ENCODE results near the gene TMPRSS7. TPM values are rescaled to one million over a fixed set of nuclear protein-coding genes. Genes with fewer than 3 reads are reported as not detected.

Gene TMPRSS7
- total RNA-seq, 1 donor, result not detected

DNA sequence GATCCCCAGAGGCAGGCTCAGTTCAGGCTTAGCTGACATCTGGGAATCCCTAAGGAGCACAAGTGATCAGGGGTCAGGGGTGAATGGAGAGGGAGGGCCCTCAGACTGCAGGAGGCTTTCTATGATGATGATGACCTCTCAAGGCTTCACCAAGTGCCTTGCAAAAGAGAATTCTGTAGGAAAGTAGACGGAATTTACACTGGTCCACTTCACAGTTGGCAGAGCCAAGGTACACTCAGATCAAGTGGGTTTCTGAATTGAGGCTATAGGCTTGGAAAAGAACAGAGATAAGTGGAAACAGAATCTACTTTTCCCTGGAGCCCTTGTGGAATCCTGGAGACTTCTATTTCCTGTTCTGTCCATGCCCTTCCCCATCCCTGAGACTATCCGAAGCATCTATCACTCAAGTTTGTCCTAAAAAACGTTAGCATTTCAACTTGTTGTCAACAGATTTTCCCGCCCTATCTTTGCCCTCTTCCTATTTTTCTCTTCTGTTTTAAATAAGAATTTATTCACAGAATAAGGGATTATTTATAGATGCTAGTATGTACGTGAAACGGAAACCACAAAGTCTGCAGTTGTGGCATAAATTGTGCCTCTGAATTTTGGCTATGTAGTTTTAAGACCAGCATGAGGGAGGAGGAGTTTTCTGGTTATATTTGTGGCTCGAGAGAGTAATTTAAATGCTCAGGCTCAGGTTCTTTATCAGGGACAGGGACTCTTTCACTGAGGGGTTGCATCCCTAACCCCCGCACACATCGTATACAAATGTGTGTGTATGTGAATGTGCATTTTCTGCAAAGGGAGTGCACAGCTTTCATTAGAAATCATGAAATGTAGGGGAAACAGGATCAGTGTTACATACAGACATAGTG, 85.7 kb downstream of the TMPRSS7 start:
- Histone ChIP-seq H3K27me3 (ENCODE audit: insufficient read depth, low read length) (no peaks in the 10 kb centered on the region), H3K9me3 (ENCODE audit: low read depth, low read length) (no peaks in the 10 kb centered on the region), H3K4me3 (ENCODE audit: low read length) (no peak overlapping the region), H3K4me1 (ENCODE audit: insufficient read depth, low read length) (peaks cover 66% of the 10 kb centered on the region)

DNA sequence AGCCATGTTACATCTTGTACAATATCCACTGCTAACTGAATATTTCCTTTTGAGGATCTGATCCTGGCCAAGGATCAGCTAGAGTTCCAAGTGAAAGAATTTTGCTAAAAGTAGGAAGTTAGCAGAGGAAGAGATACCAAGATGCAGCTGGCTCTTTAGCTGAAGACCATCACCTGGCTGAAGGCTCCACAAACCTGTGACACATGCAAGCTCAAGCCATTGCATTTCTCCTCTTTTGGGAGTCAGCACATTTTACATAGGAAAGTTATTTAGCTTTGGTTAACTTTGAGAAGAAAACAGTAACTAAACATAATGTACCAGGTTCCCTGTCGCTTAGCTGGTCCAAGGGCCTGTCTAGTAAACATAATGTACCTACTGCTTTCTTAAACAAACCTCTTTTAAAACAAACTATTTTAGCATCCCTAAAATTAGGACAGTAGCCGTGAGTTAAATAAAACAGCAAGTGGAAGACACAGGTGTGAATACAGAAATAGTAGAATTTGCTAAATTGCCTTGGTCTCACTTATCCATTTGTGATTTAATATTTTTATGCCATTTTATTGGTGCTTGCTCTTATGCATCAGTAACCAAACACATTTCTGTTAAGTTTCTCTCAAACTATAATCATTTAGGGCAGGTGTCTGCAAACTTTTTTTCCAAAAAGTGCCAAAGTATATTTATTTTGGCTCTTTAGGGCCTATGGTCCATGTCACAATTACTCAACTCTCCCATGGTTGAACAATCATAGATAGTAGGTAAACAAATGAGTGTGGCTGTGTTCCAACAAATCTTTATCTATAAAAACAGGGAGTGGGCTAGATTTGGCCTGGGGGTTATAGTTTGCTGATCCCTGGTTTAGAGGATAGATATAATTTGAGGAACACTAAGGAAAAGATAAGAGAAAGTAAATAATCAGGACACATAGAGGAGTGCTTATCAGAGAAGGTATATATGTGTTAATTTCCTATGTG, 87.3 kb downstream of the TMPRSS7 start:
- Histone ChIP-seq H3K9me3 (ENCODE audit: low read depth, low read length) (no peaks in the 10 kb centered on the region), H3K27me3 (ENCODE audit: insufficient read depth, low read length) (no peaks in the 10 kb centered on the region), H3K4me1 (ENCODE audit: insufficient read depth, low read length) (peaks cover 67% of the 10 kb centered on the region), H3K4me3 (ENCODE audit: low read length) (no peak overlapping the region)

DNA sequence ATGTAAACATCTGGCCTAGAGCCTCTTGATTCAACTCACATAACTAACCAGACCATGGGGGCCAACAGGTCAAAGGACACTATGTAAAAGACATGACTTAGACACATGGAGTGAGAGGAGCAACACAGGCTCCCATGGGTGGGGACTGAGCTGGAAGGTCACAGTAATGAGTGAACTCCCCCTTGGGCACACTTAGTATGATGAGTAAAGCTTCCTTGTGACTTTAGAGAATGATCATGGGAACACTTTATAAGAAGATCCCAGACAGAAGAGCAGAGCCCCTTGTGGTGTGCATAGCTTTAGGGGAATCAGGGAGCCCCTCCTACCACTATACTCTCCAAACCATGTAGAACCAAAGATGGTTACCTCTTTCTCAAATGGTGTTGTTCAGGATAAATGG, 88.3 kb downstream of the TMPRSS7 start:
- H3K4me1 ChIP-seq (ENCODE audit: insufficient read depth, low read length), result peaks cover 65% of the 10 kb centered on the region

DNA sequence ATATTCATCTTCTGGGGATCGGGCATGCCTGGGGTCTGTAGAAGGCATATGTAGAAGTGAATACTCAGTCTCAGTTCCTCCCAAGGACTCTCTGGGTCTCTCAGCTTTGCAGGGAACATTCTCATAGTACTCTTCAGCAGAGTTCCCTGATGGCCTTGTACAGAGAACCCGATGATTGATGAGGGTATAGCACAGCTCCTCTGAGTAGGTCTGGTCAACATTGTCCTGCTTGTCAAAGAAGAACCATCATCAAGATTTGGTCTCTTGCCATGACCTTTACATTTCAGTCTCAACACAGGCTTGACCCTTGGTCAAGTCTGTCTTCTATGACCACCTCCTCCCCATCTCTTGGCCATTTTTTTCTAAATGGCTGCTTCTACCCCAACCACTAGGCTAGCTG, 89.0 kb downstream of the TMPRSS7 start:
- Histone ChIP-seq H3K4me3 (ENCODE audit: low read length) (no peak overlapping the region), H3K27me3 (ENCODE audit: insufficient read depth, low read length) (no peaks in the 10 kb centered on the region), H3K4me1 (ENCODE audit: insufficient read depth, low read length) (peaks cover 66% of the 10 kb centered on the region), H3K9me3 (ENCODE audit: low read depth, low read length) (no peaks in the 10 kb centered on the region)

More for the DNA sequence above, 88.3 kb downstream of the TMPRSS7 start:
- H3K4me3 ChIP-seq (ENCODE audit: low read length), result no peak overlapping the region
- H3K27me3 ChIP-seq (ENCODE audit: insufficient read depth, low read length), result no peaks in the 10 kb centered on the region
- H3K9me3 ChIP-seq (ENCODE audit: low read depth, low read length), result no peaks in the 10 kb centered on the region

DNA sequence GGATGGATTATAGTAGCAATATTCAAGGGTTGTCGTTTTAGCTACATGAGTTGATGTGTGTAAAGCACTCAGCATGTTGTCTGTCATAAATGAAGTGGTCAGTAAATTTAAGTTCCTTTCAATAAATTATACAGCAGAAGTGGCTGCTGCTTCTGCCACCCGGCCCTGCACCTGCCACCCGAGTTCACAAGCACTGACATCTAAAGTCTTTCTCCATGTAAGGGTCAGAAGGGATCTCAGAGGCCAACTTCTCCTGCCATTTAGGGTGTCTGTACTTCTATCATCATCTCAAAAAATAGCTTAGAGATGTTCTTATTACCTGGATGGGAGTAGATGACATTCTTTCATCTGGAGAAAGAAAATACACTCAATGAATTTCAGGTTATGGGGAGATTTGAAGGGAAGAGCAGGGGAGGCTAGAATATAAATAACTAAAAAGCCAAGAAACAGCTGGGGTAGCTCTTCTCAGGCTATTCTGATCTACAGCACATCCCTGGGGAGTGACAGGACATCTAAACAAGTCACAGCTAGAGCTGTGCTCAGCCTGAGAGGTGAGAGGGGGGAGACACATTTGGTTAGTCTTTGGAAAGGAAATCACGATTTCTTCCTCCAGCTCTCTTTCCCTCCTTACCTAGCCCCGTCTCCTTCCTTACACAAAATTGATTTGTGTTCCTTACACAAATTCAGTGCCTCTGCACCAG, 90.5 kb downstream of the TMPRSS7 start:
- Histone ChIP-seq H3K9me3 (ENCODE audit: low read depth, low read length) (no peaks in the 10 kb centered on the region), H3K4me1 (ENCODE audit: insufficient read depth, low read length) (peaks cover 65% of the 10 kb centered on the region), H3K27me3 (ENCODE audit: insufficient read depth, low read length) (no peaks in the 10 kb centered on the region), H3K4me3 (ENCODE audit: low read length) (no peak overlapping the region)

DNA sequence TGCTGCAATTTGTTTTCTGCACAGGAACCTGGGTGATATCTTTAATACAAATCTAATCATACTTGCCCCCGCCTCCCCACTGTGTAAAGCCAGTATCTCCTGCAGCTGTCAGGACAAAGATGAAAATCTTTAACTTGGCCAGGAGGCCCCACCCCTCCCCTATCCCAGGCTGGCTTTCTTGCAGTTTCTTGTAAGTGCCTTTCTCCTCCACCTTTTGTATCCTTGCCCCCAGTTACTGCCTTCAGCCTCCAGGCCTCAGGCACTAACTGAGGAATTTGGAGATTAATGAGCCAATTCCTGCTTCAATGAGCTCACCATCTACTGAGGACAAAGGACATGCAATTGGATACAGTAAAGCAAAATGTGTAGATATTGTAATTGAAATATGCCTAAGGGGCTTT, 92.0 kb downstream of the TMPRSS7 start:
- Histone ChIP-seq H3K27me3 (ENCODE audit: insufficient read depth, low read length) (no peaks in the 10 kb centered on the region), H3K4me1 (ENCODE audit: insufficient read depth, low read length) (peaks cover 67% of the 10 kb centered on the region), H3K9me3 (ENCODE audit: low read depth, low read length) (no peaks in the 10 kb centered on the region), H3K4me3 (ENCODE audit: low read length) (no peak overlapping the region)

DNA sequence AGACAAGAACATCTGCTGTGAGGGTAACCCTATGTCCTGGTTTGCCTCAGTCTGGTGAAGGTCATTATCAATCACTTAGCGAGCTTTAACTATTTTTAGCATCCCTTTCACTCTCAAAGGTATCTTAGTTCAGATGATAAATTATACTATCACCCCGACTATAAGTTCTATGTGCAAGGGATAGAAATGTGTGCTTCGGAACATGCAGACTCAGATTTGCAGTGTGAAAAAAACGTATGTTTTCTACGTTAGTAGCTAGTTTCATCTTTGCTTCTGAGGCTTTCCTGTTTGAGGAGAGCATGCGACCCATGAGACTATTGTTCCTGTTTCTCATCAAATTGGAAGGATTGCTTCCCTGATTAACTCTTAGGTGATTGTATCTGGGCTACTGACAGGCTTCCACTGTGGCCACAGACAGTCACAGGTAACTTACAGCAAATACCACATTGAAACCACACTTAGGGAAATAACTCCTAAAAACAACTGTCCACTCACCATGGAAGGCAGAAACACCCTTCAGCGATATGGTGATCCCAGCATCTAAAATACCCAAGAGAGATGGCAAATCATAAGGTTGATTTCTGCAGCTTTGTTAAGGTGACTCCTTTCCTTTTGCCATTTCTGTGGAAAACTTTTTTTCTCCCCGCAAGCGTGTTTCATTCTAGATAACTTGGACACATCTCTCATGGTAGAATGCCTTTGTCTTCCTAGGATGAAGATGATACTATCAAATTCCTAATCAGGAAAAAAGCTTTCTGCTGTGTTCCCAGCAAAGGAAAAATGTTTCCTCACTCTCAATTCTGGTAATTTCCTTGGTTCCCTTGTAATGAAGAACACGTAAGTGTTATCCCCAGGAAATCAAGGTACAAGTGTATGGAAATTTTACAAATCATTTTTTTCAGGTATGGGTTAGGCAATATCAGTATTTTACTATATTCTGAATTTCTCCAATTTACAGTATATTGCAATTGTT, 93.3 kb downstream of the TMPRSS7 start:
- Histone ChIP-seq H3K4me1 (ENCODE audit: insufficient read depth, low read length) (peaks cover 72% of the 10 kb centered on the region), H3K4me3 (ENCODE audit: low read length) (no peak overlapping the region), H3K9me3 (ENCODE audit: low read depth, low read length) (no peaks in the 10 kb centered on the region), H3K27me3 (ENCODE audit: insufficient read depth, low read length) (no peaks in the 10 kb centered on the region)

DNA sequence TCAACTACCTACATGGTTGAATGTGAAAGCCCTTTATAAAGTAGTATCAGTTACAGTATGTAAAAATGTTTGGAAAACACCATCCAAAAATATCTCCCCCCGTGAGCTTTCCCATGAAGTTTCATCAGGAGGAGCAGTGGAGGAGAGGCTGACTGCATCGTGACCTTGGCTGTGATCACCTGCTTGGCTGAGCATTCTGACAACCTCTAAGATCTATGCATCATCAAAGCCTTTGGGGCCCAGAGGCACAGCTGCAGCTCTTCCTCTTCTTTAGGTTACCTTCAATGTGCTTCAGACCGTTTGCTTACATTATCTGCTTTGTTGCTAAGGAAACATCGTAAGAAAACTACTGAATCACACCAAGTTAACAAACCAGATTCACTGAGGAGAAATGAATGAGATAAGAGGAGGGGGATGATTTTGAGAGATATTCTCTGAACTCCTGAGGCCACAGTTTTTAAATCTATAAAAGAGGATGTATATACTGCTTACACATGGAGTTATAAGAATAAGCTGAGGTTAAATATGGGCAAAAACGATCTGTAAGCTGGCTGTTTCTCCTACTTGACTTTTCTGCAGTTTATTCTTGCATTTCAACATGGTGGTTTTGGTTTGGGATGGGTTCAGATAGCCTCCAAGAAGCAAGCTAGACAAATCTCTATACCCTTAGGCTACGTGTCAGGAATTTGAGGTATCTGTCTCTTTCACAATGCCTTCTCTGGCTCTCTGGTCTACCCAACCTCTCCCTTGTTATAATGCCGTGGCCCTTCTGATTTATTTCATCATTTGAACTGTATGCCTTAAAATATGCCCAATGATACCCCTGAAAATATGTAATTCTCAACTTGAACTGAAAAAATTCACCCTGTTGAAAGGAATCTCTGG, 94.5 kb downstream of the TMPRSS7 start:
- Histone ChIP-seq H3K4me3 (ENCODE audit: low read length) (no peak overlapping the region), H3K9me3 (ENCODE audit: low read depth, low read length) (no peaks in the 10 kb centered on the region), H3K27me3 (ENCODE audit: insufficient read depth, low read length) (no peaks in the 10 kb centered on the region), H3K4me1 (ENCODE audit: insufficient read depth, low read length) (peaks cover 79% of the 10 kb centered on the region)

DNA sequence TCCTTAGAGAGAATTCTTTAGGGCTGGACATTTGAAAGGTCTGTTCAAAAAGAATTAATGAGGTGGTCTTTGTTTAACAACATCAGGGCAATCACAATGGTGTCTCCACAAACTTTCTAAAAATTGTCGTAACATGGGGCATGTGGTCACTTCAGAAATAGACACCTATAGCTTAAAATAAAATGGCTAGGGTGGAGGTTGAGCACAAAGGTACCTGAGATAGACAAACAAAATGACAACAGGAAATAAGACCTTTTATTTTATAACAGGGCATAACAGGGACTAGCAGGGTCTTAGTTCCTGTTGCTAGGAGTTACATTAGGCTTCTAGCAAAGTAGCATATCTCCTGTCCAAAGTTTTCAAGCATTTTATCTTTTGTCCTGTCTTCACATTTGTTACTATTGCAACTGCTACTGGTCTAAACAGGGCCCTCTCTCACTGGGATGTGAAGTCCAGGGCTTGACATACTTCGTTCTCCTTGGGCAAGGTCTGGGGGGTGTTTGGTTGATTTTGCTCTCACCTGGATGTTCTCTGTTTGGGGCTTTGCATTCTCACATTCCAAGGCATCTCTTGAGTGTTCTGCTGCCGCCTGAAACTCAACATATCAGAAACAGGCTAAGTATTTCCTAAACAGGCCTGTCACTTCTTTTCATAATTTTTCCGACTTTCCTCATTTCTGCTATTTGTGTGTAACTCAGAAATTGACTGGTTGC, 95.5 kb downstream of the TMPRSS7 start:
- no peak overlapping the region for H3K4me3 ChIP-seq (ENCODE audit: low read length)
- peaks cover 81% of the 10 kb centered on the region for H3K4me1 ChIP-seq (ENCODE audit: insufficient read depth, low read length)
- H3K9me3 ChIP-seq (ENCODE audit: low read depth, low read length), result no peaks in the 10 kb centered on the region
- no peaks in the 10 kb centered on the region for H3K27me3 ChIP-seq (ENCODE audit: insufficient read depth, low read length)

DNA sequence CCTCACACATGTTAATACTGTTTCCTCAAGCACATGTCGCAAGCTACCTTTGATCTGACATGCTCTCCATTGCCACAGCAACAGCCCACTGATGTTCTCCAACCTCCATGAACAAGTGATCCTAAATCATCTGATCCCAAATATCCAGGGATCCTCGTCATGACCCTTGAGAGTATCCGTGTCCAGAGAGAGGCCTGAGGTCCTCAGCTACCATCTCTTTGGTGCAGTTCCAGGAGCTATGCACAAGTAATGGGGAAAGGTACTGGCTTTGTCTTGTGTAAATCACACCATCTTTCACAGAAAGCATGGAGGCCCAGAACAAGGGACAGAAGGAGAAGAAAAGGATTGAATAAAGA, 96.1 kb downstream of the TMPRSS7 start:
- Histone ChIP-seq H3K9me3 (ENCODE audit: low read depth, low read length) (no peaks in the 10 kb centered on the region), H3K4me3 (ENCODE audit: low read length) (no peak overlapping the region), H3K27me3 (ENCODE audit: insufficient read depth, low read length) (no peaks in the 10 kb centered on the region), H3K4me1 (ENCODE audit: insufficient read depth, low read length) (peaks cover 76% of the 10 kb centered on the region)

All from mononuclear cell (primary cell).